ENCODE data around the gene DUS1L.
A peak's percentile ranks its signal among the peaks of the same experiment; 100 is the strongest.

The DUS1L gene

GRCh38 chr17:82059272-82060000, 6.2 kb downstream of the DUS1L start:
- FAIRE-seq (no peak), DNase-seq (ENCODE audit: extremely low spot score, insufficient read length, low read depth) (no peak)

DNA sequence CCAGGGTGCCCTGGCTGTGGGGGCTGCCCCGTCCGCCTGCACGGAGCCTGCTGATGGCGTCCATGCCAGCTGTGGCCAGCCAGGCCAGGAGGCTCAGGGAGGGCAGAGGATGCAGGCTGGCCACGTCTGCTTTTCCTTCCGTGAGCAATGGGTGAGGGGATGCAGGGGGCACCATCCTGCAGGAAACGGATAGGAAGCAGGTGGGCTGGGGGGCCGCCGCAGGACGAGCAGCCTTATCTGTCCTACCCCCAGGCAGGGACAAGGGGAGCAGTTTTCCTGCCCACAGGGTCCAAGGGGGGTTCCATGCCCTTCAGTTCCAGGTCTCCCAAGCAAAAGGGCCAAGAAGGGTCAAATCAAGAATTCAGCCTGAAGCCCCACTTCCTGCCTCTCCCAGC, 6.8 kb downstream of the DUS1L start:
- FAIRE-seq, result no peak
- DNase-seq (ENCODE audit: extremely low spot score, insufficient read length, low read depth), result no peak

DNA sequence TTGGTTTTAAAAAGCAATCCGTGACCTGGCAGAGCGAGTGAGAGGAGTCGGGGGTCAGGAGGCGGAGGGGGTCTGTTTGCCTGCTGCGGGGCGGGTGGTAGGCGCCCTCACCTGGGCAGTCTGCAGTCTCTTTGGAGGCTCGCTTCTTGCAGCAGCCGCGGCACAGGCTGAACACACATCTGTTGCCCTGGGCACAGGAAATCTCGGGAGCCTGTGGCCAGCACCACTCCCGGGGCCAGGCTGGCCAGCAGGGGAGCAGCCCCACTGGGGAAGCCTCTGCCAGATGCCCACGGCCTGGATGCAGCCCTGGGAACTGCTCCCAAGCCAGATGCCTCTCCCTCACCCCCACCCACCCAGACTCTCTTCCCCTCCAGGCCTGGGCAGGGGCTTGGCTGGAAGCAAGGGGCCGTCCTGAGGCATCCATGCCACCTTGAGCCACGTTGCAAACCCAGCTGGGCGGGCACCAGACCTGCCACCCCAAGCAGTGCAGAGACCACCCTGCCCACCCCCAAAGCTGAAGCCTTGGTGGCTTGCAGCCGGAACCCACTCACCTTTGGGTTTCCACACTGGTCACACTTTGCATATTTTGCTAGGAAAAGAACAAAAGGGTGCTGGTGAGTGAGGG, 7.3 kb downstream of the DUS1L start:
- DNase-seq (ENCODE audit: extremely low spot score, insufficient read length, low read depth), result no peak
- FAIRE-seq, result no peak

DNA sequence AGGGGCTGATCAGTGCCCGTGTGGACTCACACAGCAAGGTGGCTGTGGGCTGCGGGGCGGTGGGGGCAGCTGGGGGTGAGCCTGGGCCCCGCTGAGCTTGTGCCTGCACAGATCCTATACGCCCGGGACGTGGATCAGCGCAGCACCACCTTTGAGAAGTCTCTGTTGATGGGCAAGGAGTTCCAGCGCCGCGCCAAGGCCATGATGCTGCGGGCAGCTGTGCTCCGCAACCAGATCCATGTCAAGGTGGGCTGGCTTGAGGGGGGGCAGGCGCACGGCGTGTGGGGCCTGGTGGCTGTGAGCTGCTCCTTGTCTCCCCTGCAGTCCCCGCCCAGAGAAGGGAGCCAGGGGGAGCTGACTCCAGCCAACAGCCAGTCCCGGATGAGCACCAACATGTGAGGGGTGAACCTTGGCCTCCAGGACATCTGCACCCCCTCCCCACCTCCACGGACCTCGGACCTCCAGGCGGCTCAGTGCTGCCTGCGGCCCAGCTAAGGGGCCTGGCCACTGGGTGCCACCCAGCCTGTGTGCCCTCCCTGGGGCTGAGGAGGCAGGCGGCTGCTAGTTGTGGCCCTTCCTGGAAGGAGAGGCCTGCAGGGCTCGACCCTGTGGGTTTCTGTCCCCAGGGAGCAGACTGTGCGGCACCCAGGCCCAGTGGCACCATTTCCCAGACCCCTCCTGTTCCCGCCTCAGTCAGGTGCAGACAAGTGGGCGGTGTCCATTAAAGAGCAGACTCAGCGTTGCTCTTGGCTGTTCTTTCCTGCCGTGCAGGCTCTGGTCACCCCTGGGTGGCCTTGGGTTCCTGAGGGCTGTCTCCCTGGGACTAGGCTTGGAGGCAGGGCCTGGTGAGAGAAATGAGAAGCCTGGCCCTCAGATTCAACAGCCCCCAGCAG, 8.6 kb downstream of the DUS1L start:
- DNase-seq (ENCODE audit: extremely low spot score, insufficient read length, low read depth) (no peak), FAIRE-seq (no peak)

- DNase-seq (ENCODE audit: extremely low spot score, insufficient read length, low read depth) (no peak), FAIRE-seq (no peak)
Observed at GRCh38 chr17:82055965-82056728, 9.5 kb downstream of the DUS1L start.

DNA sequence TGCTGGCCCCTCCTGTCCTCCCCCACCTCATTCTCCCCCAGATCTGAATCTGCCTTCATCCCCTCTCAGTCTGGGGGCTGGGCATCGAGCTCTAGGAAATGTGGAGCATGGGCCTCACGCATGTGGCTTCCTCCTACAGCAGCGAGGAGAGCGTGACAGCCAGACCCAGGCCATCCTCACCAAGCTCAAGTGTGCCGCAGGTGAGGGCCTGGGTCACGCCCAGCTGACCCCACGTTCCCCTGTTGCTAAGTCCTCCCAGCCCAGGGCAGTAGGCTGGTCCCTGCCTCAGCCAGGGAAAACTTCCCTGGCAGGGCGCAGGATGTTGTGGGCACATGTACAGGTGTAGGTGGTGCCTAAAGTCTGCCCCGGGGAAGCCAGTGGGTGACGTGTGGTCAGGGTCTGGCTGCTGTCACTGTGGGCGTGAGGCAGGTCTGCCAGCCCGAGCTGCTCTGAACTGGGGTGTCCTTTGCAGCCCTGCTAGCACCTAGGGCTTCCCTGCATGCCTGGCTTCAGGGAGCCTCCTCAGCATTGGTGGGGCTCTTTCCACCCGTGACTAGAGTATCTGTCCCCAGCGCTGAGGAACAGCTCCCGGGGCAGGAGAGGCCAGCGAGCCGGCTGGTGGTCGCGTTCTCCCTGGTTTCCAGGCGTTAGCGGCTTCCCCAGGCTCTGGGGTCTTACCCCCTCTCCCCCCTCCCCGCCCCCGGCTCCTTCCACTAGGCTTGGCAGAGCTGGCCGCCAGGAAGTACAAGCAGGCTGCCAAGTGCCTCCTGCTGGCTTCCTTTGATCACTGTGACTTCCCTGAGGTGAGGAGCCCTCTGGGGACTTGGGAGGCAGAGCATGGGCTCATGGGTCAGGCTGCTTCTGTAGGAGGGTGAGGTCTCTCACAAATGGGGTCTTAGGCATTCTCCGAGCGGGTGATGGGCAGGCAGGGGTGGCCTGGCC, 10.3 kb downstream of the DUS1L start:
- DNase-seq (ENCODE audit: extremely low spot score, insufficient read length, low read depth) (no peak), FAIRE-seq (no peak)

DNA sequence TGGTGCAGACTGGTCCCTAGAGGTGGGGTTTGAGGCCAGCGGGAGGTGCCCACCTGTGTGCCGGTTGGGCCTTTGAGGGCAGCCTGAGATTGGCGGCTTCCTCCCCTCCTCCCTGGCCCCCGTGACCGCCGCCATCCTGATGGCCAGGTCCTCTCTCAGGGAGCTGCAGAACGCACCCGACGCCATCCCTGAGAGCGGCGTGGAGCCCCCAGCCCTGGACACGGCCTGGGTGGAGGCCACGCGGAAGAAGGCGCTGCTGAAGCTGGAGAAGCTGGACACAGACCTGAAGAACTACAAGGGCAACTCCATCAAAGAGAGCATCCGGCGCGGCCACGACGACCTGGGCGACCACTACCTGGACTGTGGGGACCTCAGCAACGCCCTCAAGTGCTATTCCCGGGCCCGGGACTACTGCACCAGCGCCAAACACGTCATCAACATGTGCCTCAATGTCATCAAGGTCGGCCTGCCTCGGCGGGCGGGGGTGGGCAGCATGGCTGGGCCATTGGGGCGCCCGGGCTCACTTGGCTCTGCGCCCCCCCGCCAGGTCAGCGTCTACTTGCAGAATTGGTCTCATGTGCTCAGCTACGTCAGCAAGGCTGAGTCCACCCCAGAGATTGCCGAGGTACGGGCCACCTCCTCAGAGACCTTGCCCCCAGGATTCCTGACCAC, 11.1 kb downstream of the DUS1L start:
- FAIRE-seq (no peak), DNase-seq (ENCODE audit: extremely low spot score, insufficient read length, low read depth) (no peak)

- FAIRE-seq (no peak), DNase-seq (ENCODE audit: extremely low spot score, insufficient read length, low read depth) (no peak)
Observed at GRCh38 chr17:82053556-82054263, 11.9 kb downstream of the DUS1L start.

DNA sequence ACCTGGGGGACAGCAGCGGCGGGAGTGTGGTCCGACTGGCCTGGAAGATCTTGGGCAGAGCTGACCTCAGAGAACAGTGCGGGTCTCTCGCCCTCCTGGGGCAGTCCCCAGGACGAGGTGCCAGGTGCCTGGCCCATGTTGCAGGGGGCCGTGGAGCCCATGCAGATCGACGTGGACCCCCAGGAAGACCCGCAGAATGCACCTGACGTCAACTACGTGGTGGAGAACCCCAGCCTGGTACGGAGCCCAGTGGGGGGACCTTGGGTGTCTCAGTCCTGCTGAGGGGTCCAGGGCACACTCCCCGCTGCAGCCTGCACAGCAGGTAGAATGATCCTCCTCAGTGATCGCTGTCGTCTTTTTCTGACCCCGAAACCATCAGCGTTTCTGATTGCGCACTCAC, 12.5 kb downstream of the DUS1L start:
- no peak for DNase-seq (ENCODE audit: extremely low spot score, insufficient read length, low read depth)
- no peak for FAIRE-seq

DNA sequence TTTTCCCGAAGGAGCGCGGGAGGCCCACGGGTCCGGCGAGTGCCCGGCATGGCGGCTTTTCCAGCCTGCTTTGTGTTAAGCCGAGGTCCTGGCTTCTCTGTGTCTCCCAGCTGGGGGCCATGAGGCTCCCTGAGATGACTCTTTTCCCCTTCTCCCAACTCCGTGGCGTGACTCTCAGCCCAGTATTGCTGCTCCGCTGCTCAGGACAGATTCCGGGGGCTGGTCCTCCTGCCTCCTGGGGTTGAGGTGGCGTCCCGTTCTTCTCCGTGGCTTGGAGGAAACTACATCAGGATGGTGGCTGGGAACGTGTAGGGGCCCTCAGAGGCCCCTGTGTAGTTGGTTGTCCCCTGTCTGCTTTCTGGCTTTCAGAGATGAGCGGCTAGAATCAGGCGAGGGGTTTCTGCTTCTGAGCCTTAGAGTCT, 13.0 kb downstream of the DUS1L start:
- no peak for DNase-seq (ENCODE audit: extremely low spot score, insufficient read length, low read depth)
- no peak for FAIRE-seq

GRCh38 chr17:82051776-82052637, 13.6 kb downstream of the DUS1L start, which contains the start of the genes GPS1 and RFNG:
Gene GPS1, plus strand, starts transcription at chr17:82051898. Its CDS starts 34 bp downstream, at chr17:82051932.
Gene RFNG, minus strand, starts transcription at chr17:82051811. Its CDS starts 45 bp downstream, at chr17:82051766.
- DNase-seq (ENCODE audit: extremely low spot score, insufficient read length, low read depth) (peak; percentile 87), FAIRE-seq (peak; percentile 59)

DNA sequence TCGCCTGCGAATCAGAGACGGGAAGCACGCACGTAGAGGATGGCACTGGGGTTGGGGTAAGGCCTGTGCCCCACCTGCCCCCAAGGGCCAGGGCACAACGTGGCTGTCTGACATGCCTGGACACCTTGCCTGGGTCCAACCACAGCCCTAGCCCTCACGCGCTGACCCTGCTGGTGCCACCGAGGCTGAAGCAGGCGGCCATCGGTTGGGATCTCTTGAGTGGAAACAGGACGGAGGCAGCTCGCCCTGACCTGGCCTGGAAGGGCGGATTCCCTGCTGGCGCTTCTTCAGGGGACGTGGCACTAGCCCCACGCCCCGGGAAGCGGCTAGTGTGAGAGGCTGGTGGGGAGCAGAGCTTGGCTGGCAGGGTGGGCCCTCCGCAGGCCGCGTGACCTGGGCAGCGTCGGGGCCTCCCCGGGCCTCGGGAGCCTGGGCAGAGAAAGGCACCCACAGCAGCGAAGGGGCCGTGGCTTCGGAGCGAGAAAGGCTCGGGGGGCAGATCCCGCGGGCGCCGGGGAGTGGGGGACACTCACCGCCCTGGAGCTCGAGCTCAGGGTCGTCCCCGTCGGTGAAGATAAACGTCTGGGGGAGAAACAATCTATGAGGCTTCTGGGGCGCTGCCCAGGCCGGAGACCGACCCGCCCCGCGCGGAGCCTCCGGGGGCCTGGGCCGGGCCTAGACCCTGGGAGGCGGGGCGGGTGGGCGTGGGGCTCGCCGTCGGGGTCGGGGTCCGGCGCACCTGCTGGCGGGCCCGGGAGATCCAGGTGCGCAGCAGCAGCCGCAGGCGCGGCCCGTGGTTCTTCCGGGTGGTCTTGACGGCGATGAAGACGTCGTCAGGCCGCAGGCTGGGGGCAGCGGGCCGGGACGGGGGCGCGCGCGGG, 14.6 kb downstream of the DUS1L start:
- FAIRE-seq (no peak), DNase-seq (ENCODE audit: extremely low spot score, insufficient read length, low read depth) (no peak)

DNA sequence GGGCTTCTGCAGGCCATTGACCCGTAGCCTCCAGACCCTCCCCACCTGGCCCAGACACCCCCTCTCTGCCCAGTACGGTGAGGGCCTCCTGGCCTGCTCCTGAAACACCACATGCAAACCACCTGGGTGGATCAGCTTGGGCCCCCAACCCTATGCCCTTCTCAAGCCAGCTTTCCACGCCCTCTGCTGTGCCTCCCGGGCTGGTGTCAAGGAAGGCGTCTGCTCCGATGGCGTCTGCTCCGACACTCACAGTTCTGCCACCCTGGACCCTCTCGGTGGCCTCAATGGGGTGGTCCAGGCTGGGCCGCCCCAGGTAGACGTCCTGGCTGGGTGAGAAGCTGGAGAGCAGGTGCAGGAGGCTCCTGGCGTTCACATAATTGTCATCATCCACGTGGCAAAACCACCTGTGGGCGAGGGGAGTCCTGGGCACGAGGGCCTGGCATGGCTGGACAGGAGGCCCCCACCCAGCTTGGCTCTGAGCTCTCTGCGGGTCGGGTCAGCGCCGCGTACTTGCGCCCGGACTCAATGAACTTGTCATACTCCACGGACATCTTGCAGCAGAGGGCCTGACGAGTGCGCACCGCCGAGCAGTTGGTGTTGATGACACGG, 15.3 kb downstream of the DUS1L start:
- no peak for DNase-seq (ENCODE audit: extremely low spot score, insufficient read length, low read depth)
- no peak for FAIRE-seq

GRCh38 chr17:82049521-82049971, 16.1 kb downstream of the DUS1L start:
- no peak for FAIRE-seq

GRCh38 chr17:82049106-82049505, 16.5 kb downstream of the DUS1L start:
- FAIRE-seq (no peak), DNase-seq (ENCODE audit: extremely low spot score, insufficient read length, low read depth) (no peak)

More at GRCh38 chr17:82049521-82049971, 16.1 kb downstream of the DUS1L start:
- DNase-seq (ENCODE audit: extremely low spot score, insufficient read length, low read depth), result no peak

Measured in GM18507 (cell line).